CD4-positive, alpha-beta T cell treated with Interleukin-10 for 1 hour (primary cell): ENCODE data around the gene SDK2.

ENCODE experiments used
- DNase-seq: peaks from one replicate; pipeline ENCODE4 v3.0.0-alpha.2; 2020

SDK2 gene

GRCh38 chr17:73584987-73585386 lies 59.3 kb downstream of the SDK2 start:
- DNase-seq = no peak

- no peak for DNase-seq
Observed at GRCh38 chr17:73584049-73584448, 60.2 kb downstream of the SDK2 start.

GRCh38 chr17:73582821-73583220 lies 61.4 kb downstream of the SDK2 start:
- no peak for DNase-seq

GRCh38 chr17:73582359-73582758 lies 61.9 kb downstream of the SDK2 start:
- no peak for DNase-seq

GRCh38 chr17:73581379-73581778 lies 62.9 kb downstream of the SDK2 start:
- no peak for DNase-seq

GRCh38 chr17:73580073-73580710 lies 64.1 kb downstream of the SDK2 start:
- DNase-seq = no peak

- no peak for DNase-seq
Observed at GRCh38 chr17:73576556-73577098, 67.6 kb downstream of the SDK2 start.

GRCh38 chr17:73575470-73576221 lies 68.6 kb downstream of the SDK2 start:
- DNase-seq = no peak

- DNase-seq = no peak
Observed at GRCh38 chr17:73571511-73572130, 72.6 kb downstream of the SDK2 start.

GRCh38 chr17:73569762-73570319 lies 74.4 kb downstream of the SDK2 start:
- DNase-seq = no peak

- no peak for DNase-seq
Observed at GRCh38 chr17:73568934-73569333, 75.3 kb downstream of the SDK2 start.

GRCh38 chr17:73566905-73567782 lies 77.1 kb downstream of the SDK2 start:
- DNase-seq = peak; percentile 13

GRCh38 chr17:73564843-73565242 lies 79.4 kb downstream of the SDK2 start:
- DNase-seq = no peak

GRCh38 chr17:73562896-73563295 lies 81.3 kb downstream of the SDK2 start:
- DNase-seq = no peak

- DNase-seq = no peak
Observed at GRCh38 chr17:73561111-73561510, 83.1 kb downstream of the SDK2 start.

- no peak for DNase-seq
Observed at GRCh38 chr17:73560661-73561060, 83.6 kb downstream of the SDK2 start.

- DNase-seq = no peak
Observed at GRCh38 chr17:73559532-73559931, 84.7 kb downstream of the SDK2 start.

GRCh38 chr17:73555199-73555960 lies 88.9 kb downstream of the SDK2 start:
- no peak for DNase-seq

GRCh38 chr17:73554498-73554897 lies 89.7 kb downstream of the SDK2 start:
- DNase-seq = no peak

- DNase-seq = no peak
Observed at GRCh38 chr17:73553311-73553710, 90.9 kb downstream of the SDK2 start.

- DNase-seq = no peak
Observed at GRCh38 chr17:73552300-73553048, 91.8 kb downstream of the SDK2 start.
